Lower lobe of right lung (tissue), 2 donors: ENCODE data around the gene KLF16. TPM values are rescaled to one million over a fixed set of nuclear protein-coding genes. Genes with fewer than 3 reads are reported as not detected.

Source experiments
- ATAC-seq, 2 donors: fragments of 200-7000 bp; cut with Tn5 transposase; one replicate each; pipeline ENCODE4 v1.9.1; 2020 to 2022; ENCODE audit warnings: mild to moderate bottlenecking in 2 of 2, moderate library complexity in 2 of 2
- DNase-seq: peaks from one replicate; pipeline ENCODE4 v3.0.0-alpha.2; 2020
- H3K27ac ChIP-seq: fragments of 200-600 bp; one replicate; pipeline ENCODE4 v1.8.0; 2022
- H3K27me3 ChIP-seq: fragments of 200-600 bp; one replicate; pipeline ENCODE4 v1.8.0; 2022; ENCODE audit warnings: low read depth
- H3K36me3 ChIP-seq: fragments of 200-600 bp; one replicate; pipeline ENCODE4 v1.8.0; 2022; ENCODE audit warnings: mild to moderate bottlenecking
- H3K4me1 ChIP-seq: fragments of 200-600 bp; one replicate; pipeline ENCODE4 v1.8.0; 2022
- H3K4me3 ChIP-seq: fragments of 200-600 bp; one replicate; pipeline ENCODE4 v1.8.0; 2022; ENCODE audit warnings: mild to moderate bottlenecking
- H3K9me3 ChIP-seq: fragments of 200-600 bp; one replicate; pipeline ENCODE4 v1.8.0; 2022
- CTCF ChIP-seq: fragments of 200-600 bp; IDR thresholded peaks from one replicate; pipeline ENCODE4 v1.8.0; 2022; ENCODE audit warnings: antibody characterized with exemption, mild to moderate bottlenecking
- intact Hi-C: fragments of 100-400 bp; cut with DNase I; formaldehyde crosslinking; loops from one replicate; pipeline ENCODE4 v1.11.0; 2022
- total RNA-seq: library from RNA; stranded (reverse); fragmentation: NEBNext Ultra II Directional; extraction: Animal tissue kit (Norgen Biotek cat#: 25700); gene quantifications from one replicate; pipeline ENCODE4 v1.2.1, GENCODE V29; 2021
- donor health status: DM: no; HTN: yes; CAD: no; lungs with severe emphysema.

KLF16 gene
- total RNA-seq, 1 donor from 2014 or later = 22.2 TPM

DNA sequence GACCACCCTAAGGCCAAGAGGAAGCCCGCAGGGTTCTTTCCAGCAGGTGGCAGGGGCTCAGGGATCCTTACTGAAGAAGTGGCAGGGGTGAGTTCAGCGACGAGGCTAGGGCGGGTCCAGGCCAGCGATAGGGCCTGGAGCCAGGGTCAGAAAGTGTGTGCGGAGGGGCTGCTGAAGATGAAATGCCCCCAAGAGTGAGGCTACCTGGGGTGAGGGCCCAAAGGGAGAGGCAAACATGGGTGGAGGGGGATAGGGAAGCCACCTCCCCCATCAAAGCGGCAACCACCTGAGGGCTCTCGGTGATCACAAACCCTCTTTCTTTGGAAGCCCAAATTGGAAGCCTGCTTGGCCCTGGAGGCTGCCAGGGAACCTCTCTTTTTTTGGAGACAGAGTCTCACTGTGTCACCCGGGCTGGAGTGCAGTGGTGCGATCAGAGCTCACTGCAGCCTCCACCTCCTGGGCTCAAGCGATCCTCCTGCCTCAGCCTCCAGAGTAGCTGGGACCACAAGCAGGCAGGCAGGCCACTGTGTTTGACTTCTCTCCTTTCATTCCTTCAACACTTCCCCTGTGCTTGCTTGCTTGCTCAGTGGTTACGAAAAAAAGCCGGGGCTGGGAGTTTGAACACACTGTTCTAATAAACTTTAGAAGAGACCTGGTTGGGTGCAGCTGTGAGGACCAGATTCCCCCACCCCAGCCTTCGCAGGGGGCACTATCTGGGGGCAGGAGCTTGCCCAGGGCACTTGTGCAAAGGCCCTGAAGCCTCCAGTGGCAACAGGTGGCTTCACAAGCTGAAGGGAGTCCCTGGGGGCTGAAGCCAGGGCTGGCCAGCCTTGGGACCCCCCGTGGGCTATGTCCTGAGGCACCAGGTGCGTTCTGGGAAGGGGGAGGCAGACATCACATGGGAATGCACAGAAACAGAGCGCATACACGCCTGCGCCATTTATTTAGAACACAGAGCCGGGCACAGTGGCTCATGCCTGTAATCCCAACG lies 49.9 kb downstream of the KLF16 start:
- H3K36me3 ChIP-seq = peaks cover 39% of the 10 kb centered on the region
- peaks cover 14% of the 10 kb centered on the region for H3K4me1 ChIP-seq
- H3K27ac ChIP-seq = peak overlapping the region; percentile 69
- H3K4me3 ChIP-seq = peak overlapping the region; percentile 67
- no peak for TF ChIP-seq CTCF
- H3K9me3 ChIP-seq = no peaks in the 10 kb centered on the region
- intact Hi-C loops = no loop called here
- no peaks in the 10 kb centered on the region for H3K27me3 ChIP-seq
- ATAC-seq = no peak
- DNase-seq = no peak

- peak; percentile 92 to 94 for ATAC-seq
- H3K27ac ChIP-seq = peak overlapping the region; percentile 69
Observed at GRCh38 chr19:1812426-1813191, 50.8 kb downstream of the KLF16 start.

DNA sequence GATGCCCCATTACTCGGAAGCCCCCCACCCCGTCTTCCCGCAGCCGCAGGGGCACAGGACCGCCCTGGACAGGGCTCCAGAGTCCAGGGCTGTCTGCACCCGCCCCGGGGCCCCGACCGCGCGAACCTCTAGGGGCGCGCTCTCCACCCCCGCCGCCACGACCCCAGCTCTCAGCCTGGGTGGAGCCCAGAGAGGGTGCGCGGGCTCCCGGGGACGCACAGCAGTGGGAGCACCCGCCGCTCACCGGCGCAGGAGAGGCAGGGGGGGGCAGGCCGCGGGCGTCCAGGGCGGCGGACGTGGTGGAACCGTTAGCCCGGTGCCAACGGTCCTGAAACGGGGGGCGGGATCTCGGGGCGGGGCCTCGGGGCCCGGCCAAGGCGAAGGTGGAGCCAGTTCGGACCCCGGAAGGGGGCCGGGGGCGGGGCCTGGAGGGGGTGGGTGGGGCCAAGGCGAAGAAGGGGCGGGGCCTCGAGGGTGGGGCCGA lies 51.4 kb downstream of the KLF16 start, which contains the start of gene ATP8B3:
TSS of gene ATP8B3 (minus strand) at position 335 of the 484 bp plus-strand sequence. CDS start 540 bp downstream, outside the sequence.
- ATAC-seq (peak; percentile 30 to 33), DNase-seq (no peak)
- no peaks in the 10 kb centered on the region for H3K27me3 ChIP-seq
- peaks cover 24% of the 10 kb centered on the region for H3K36me3 ChIP-seq
- no peaks in the 10 kb centered on the region for H3K9me3 ChIP-seq
- H3K4me1 ChIP-seq = peaks cover 14% of the 10 kb centered on the region
- no peak for TF ChIP-seq CTCF
- intact Hi-C loops = no loop called here
- H3K27ac ChIP-seq = peak within 1 kb of the TSS; percentile 69
- H3K4me3 ChIP-seq = peak within 1 kb of the TSS; percentile 67

More at GRCh38 chr19:1812426-1813191, 50.8 kb downstream of the KLF16 start:
- H3K9me3 ChIP-seq = no peaks in the 10 kb centered on the region
- peak; percentile 98 for DNase-seq
- intact Hi-C loops = no loop called here
- peak; percentile 52 for TF ChIP-seq CTCF
- peaks cover 14% of the 10 kb centered on the region for H3K4me1 ChIP-seq
- peak overlapping the region; percentile 67 for H3K4me3 ChIP-seq
- H3K36me3 ChIP-seq = peaks cover 30% of the 10 kb centered on the region
- H3K27me3 ChIP-seq = no peaks in the 10 kb centered on the region

- peak overlapping the region; percentile 69 for H3K27ac ChIP-seq
- intact Hi-C loops = no loop called here
- H3K9me3 ChIP-seq = no peaks in the 10 kb centered on the region
- TF ChIP-seq CTCF = no peak
- peak overlapping the region; percentile 67 for H3K4me3 ChIP-seq
- DNase-seq (peak; percentile 74), ATAC-seq (peak; percentile 1 to 50)
- peaks cover 19% of the 10 kb centered on the region for H3K36me3 ChIP-seq
- H3K27me3 ChIP-seq = no peaks in the 10 kb centered on the region
- peaks cover 14% of the 10 kb centered on the region for H3K4me1 ChIP-seq
Observed at GRCh38 chr19:1811472-1811894, 51.9 kb downstream of the KLF16 start.

DNA sequence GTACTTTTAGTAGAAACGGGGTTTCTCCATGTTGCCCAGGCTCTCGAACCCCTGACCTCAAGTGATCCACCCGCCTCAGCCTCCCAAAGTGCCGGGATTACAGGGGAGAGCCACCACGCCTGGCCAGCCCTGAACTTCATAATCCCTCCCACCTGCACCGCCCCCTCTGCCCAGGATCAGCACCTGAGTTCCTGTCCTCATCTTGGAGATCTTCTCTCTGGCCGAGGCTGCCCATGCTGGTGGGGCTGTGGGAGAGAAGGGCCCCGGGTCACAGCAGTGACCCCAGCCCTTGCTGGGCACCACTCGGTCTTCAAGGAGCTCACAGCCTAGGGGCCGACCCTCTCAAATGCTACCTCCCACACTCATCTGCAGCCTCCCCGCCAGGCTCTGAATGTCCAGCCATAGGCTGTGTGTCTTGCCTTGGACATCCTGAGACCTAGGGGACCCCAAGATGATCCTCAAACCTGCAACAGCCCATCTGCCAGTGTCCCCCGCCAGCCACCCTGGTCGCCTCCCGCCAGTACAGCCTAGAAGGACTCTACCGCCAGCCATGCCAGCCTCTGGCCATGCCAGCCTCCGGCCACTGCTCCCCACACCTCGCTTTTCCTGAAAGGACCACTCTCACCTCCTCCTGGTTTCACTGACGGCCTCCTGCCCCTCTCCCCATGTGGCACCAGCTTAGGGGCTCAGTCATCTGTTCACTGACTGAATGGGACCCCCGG lies 52.8 kb downstream of the KLF16 start:
- H3K27ac ChIP-seq = no peak overlapping the region
- ATAC-seq (no peak), DNase-seq (no peak)
- intact Hi-C loops = no loop called here
- TF ChIP-seq CTCF = no peak
- H3K9me3 ChIP-seq = no peaks in the 10 kb centered on the region
- H3K4me1 ChIP-seq = peaks cover 14% of the 10 kb centered on the region
- no peaks in the 10 kb centered on the region for H3K27me3 ChIP-seq
- peaks cover 10% of the 10 kb centered on the region for H3K36me3 ChIP-seq
- no peak overlapping the region for H3K4me3 ChIP-seq
